HepG2 (cell line): ENCODE data around the gene SEMA4F. TPM values are rescaled to one million over a fixed set of nuclear protein-coding genes. Genes with fewer than 3 reads are reported as not detected.

ENCODE experiments used
- CREB1 ChIP-seq, 2 experiments: fragments of 450-650 bp in 1 of 2; IDR thresholded peaks; 2 replicates each; pipeline ENCODE4 v1.6.1; 2016 to 2017; ENCODE audit warnings: control low read depth in 1 of 2, mild to moderate bottlenecking in 1 of 2, missing compliant biosample characterization in 1 of 2, missing genetic modification characterization in 1 of 2
- FOXO4 ChIP-seq: sonication (generic); formaldehyde crosslinking; conservative IDR thresholded peaks from 2 replicates; pipeline ENCODE4 v1.8.1; 2023; ENCODE audit warnings: missing genetic modification reagents
- MEIS1 ChIP-seq: sonication (generic); formaldehyde crosslinking; IDR thresholded peaks from 2 replicates; pipeline ENCODE4 v1.9.0; 2021; ENCODE audit warnings: mild to moderate bottlenecking, missing genetic modification reagents, moderate library complexity, borderline replicate concordance
- NFATC3 ChIP-seq: sonication (generic); formaldehyde crosslinking; IDR thresholded peaks from 2 replicates; pipeline ENCODE4 v1.5.1; 2020; ENCODE audit warnings: mild to moderate bottlenecking, missing genetic modification reagents
- PRDM15 ChIP-seq: sonication (generic); formaldehyde crosslinking; IDR thresholded peaks from 2 replicates; pipeline ENCODE4 v1.4.0; 2020; ENCODE audit warnings: missing genetic modification reagents
- RBM39 ChIP-seq: fragments of 200-400 bp; formaldehyde crosslinking; IDR thresholded peaks from one replicate; pipeline ENCODE4 v1.6.1; 2018; ENCODE audit warnings: antibody characterized with exemption, mild to moderate bottlenecking, low read depth, low read length; ENCODE audit not compliant: poor library complexity, severe bottlenecking
- ZIK1 ChIP-seq: sonication (generic); formaldehyde crosslinking; IDR thresholded peaks from 2 replicates; pipeline ENCODE4 v1.5.0; 2020; ENCODE audit warnings: mild to moderate bottlenecking, low read depth, missing genetic modification reagents, borderline replicate concordance
- ZNF280B ChIP-seq: sonication (generic); formaldehyde crosslinking; IDR thresholded peaks from 2 replicates; pipeline ENCODE4 v1.5.0; 2020; ENCODE audit warnings: missing genetic modification reagents, mild to moderate bottlenecking, borderline replicate concordance
- ZNF30 ChIP-seq: sonication (generic); formaldehyde crosslinking; IDR thresholded peaks from 2 replicates; pipeline ENCODE4 v1.5.0; 2020; ENCODE audit warnings: mild to moderate bottlenecking, missing genetic modification reagents
- ZNF318 ChIP-seq: sonication (generic); formaldehyde crosslinking; IDR thresholded peaks from 2 replicates; pipeline ENCODE4 v1.4.0; 2020; ENCODE audit warnings: mild to moderate bottlenecking, missing genetic modification reagents
- ZNF7 ChIP-seq: IDR thresholded peaks from 2 replicates; pipeline ENCODE4 v1.6.1; 2016; ENCODE audit warnings: missing biosample characterization, missing genetic modification reagents
- polyA plus RNA-seq, 8 experiments: library from polyadenylated mRNA; depleted of rRNA in 3 of 8; stranded (reverse) in 7 of 8; unstranded in 1 of 8; fragments of >200 nt; fragmentation: Illumina TruSeq in 4 of 8; extraction: Trizol in 4 of 8; gene quantifications; 2 replicates each; pipeline versions ENCODE4 v1.2.1 to v1.2.3, GENCODE V29; 2011 to 2016; ENCODE audit warnings: low read depth in 4 of 8, missing spikeins in 1 of 8, mixed read lengths in 1 of 8; ENCODE audit not compliant: insufficient read depth in 1 of 8
- total RNA-seq, 5 experiments: library from RNA; depleted of rRNA; stranded (reverse); fragments of >200 nt; fragmentation: Illumina TruSeq; extraction: Trizol; gene quantifications; 2 replicates each; pipeline ENCODE4 v1.2.3, GENCODE V29; 2016; ENCODE audit warnings: low read depth in 1 of 5

Gene SEMA4F
- total and polyA plus RNA-seq, 2 of the 13 experiments (the other 11 are each of a cell fraction or from before 2014, with no cell fraction given): 7.1 to 10.3 TPM

GRCh38 chr2:74715081-74715791 lies 61.2 kb downstream of the SEMA4F start (continued):
- no peak for TF ChIP-seq NFATC3 (CRISPR knock-in tag)
- peak; percentile 77; the same call in 1 of the 2 replicates for TF ChIP-seq ZIK1 (CRISPR knock-in tag)
- peak; percentile 74; the same call in 1 of the 2 replicates for TF ChIP-seq ZNF318 (CRISPR knock-in tag)
- no peak; the same call in 1 of the 2 replicates for TF ChIP-seq ZNF280B (CRISPR knock-in tag)
- peak; percentile 71; the same call in 1 of the 2 replicates for TF ChIP-seq MEIS1 (CRISPR knock-in tag)
- no peak for TF ChIP-seq ZNF7
- no peak for TF ChIP-seq FOXO4 (CRISPR knock-in tag)
- TF ChIP-seq CREB1 (IDR thresholded peaks at IDR 0.05): no peak
- no peak for TF ChIP-seq CREB1 (CRISPR knock-in tag; IDR thresholded peaks at IDR 0.05)
- TF ChIP-seq ZNF30 (CRISPR knock-in tag): no peak
- TF ChIP-seq RBM39: peak; percentile 77
- 0 out of 2 replicates have a peak, but pooled peaks have one; percentile 43 for TF ChIP-seq PRDM15 (CRISPR knock-in tag)
